MV-4-11 (cell line): ENCODE results near the gene TRAP1.
"Not testable (repeated sequence)": the region's sequence is repeated elsewhere in the genome, so short reads cannot be mapped to it uniquely, and the experiment has no call there.

Experiments used
- DNase-seq: peaks from one replicate; lab custom pipeline; 2025; lab: John Stamatoyannopoulos, UW

Gene TRAP1

DNA sequence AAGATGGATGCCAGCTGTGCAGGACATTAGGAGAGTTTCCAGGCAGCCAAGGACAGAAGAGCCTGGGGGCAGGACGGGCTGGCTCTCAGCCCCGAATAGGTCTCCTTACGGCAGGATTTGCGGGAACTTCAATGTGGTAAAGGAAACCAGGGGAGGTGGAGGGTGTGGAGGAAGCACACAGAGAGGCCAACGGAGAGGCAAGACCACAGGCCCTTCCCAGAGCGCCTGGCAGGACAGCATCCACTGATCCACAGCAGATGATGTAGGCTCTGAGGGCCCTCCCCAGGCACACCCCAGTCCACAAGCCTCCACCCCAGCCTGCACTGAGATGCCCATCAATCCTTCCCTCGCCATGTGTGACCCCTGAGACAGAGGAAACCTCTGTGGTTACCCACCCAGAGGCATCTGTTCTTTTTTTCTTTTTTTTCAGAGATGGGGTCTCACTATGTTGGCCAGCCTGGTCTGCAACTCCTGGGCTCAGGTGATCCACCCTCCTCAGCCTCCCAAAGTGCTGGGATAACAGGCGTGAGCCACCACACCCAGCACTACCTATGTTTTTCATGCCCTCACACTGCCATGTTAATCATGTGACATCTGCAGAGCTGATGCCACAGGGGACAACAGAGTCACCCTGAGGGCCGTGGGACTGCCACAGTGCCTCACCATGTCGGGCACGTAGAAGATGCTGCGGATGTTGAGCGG lies 43.5 kb downstream of the TRAP1 start:
- no peak for DNase-seq

DNA sequence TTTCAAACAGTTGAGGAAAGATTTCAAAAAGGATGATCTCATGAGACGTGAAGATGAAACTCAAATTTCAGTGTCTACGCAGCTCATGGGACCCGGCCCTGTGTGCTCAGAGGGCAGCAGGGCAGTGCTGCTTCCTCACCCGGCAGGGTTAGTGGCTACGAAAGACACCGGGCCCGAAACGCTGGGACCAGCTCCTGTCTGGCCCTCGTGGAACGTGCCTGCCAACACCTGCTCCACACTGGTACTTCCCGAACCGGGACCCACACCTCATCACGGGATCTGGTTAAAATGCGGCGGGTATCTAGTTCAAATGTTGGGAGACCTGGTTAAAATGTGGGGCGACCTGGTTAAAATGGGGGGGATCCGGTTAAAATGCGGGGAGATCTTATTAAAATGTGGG lies 44.1 kb downstream of the TRAP1 start:
- no peak for DNase-seq

DNA sequence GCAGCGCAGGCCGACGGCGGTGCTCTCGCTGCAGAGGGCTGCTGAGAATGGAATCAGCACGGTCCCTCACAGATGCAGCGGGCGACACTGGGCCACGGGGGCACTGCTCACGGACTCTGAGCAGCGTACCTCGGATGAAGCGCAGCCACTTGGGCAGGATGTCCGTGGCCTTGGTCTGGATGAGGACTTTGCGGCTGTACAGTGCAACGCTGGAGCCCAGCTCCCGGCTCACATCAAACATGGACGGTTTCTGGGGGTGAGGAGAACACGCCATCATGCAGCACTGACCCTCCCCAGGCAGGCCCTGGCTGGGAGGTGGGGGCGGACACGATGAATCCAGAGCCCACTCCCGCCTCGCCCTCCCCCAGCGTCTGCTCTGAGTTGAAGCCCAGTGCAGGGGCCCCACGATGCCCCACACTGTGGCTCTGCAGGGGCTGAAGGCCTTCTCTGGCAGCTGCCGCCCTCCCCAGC lies 44.7 kb downstream of the TRAP1 start:
- no peak for DNase-seq

DNA sequence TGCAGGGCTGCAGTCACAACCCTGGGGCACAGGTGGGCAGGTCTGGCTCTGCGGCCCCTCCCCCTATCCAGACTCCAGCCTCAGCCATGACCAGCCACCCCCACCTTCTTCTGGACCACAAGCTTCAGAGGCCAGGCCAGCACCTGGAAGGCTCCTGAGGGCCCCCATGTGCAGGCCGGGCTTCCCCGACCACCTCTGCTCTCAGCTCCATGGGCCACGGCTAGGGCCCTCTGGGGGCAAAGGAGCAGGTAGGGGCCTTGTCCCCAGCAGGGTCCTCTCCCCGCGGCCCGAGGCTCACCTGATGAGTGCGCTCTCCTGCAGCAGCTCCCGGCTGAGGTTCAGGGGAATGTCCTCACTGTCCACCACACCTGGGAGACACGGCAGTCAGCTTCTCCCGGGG lies 45.9 kb downstream of the TRAP1 start:
- DNase-seq = no peak

DNA sequence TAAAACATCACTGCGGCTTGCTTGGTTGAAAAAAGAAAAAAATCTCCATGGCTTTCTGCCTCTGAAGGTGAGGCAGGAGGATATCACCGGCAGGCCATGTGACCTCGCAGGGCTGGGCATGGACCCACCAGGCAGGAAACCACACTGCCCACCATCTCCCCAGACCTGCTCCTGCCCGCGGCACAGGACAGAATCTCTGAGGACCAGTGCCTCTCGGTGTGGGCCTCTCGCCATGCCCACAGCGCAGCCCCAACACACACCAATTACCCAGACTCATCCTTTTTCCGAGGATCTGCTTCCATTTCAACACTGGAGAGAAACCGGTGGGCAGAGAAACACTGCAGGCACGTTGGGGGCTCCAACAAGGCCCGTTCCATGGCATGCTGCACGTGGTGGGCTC lies 46.6 kb downstream of the TRAP1 start:
- DNase-seq = no peak

DNA sequence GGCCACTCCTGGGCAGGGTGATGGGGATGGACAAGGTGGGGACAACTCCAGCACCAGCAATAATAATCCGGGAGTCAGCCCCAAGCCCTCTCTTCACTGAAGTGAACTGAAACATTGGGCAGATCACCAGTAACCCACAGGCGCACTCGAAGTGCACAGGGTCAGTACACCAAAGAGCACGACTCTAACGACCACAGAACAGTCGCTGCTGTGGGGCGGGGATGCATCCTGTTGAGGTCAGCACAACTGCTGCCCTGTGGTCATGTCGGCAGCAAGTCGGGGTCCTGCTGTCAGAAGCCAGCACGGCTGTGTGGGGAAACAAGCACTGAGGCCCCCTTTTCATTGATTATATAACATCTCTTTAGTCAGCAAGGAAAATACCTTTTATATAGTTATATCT lies 48.2 kb downstream of the TRAP1 start:
- no peak for DNase-seq

DNA sequence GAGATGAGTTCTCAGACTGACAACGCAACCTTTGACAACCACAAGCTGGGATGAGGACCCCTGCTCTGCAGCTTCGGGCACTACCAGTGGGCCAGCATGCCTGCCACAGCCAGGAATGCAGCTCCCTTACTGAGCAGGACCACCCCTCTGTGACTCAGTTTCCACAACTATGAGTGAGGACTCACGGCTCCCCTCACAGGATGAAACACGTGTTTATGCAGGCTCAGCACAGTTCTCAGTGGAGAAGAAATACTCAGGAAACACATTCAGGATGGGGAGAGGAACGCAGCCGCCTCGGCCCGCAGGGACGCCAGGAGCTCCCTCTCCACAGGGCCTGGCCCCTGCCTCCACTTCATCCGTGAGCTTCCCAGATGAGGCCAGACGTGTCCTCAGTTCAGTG lies 48.7 kb downstream of the TRAP1 start:
- no peak for DNase-seq

DNA sequence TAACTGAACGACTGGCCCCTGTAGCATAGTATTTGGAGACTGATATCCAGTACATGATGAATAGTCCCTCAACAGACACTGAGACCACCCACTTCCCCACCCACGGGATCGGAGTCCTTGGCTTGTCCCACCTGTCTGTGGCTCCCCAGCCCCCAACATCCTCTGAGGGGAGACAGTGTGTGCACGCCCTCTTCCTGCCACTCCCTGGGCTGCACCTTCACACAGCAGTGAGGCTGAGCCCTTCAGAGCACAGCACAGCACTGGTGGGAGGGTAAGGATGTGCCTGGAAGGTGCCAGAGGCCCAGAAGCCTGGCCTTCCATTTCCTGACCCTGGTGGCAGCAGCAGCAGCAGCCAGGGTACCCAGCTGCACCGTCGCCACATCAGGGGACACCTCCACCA lies 51.8 kb downstream of the TRAP1 start:
- no peak for DNase-seq

DNA sequence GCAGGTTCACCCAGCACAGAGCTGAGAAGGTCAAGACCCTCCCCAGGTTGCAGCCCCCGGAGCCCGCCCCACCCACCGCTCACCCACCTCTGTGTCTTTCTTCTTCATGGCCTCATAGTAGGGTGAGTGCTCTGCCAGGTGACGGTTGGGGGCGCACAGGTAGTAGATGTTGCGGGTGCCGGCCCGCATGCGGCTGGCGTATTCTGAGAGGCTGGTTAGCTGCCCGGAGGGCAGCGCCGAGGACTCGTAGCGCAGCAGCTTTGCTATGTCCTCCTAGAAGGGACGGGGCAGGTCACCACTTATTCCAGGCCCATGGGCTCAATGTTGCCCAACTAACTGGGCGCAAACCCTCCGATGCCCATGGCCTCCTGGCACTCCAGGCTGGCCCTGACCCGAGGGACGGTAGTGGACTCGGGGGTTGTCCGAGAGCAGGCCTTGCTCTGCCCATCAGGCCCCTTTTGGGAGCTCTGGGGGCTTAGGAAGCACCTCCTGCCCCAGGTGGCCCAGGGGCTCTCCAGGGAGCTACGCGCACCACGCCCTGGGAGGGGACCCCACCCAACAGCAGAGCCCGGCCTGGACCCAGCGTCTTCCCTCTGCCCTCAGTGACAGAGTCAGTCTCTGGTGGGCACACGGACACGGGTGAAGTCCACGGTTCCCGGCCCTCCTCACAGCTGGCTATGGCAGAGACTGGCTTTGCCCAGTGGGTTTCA lies 53.0 kb downstream of the TRAP1 start:
- DNase-seq = no peak

DNA sequence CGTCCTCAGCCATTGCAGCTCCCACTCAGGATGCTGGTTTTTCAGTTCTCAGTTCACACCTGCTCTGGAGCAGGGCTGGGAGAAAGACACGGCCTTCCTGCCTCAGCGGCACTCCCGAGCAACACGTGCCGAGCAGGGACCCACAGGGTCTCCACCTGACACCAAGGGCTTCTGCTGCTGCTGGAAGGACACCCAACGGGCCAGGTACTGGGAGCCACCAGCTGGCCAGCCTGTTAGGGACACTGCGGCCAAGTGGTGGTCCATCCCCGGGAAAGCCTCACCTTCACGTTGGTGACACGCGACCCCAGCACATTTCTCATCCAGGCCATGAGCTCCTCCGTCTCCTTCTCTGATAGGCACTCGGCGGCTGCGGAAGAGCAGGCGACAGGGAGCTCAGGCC lies 54.7 kb downstream of the TRAP1 start:
- DNase-seq = no peak

DNA sequence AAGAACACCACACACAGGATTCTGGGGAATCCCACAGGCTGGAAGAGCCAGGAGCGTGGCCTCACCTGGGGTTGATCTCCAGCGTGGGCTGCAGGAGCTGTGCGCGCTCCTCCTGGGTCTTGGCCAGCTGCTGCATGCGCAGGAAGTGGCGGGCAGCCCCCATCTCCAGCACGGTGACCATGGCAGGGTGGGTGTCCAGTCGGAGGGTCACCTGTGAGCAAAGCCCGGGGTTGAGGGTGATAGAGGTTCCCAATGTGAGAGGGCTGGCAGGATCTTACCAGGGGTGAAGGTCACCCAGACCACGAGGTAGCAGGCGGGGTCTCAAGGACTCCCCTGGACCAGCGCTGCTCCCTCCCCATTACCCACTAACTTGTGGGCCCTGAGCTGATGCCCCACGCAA lies 55.4 kb downstream of the TRAP1 start:
- no peak for DNase-seq

DNA sequence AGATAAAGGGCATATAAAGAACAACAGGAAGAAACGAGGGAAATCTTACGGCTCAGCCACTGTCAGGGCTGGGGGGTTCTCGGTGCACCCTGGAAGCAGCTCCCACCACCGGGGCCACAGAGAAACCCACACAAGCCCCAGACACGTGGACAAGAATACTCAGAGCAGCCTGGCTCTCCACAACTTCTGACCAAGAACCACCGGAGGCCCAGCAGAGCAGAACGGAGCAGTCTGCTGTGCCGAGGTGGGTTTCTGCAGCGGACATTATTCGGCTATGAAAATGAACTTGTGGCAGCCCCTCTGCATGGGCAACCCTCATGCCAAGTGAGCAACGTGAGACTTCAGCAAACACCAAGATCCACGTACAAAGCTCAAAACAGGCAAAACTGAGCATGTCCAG lies 56.0 kb downstream of the TRAP1 start:
- no peak for DNase-seq

DNA sequence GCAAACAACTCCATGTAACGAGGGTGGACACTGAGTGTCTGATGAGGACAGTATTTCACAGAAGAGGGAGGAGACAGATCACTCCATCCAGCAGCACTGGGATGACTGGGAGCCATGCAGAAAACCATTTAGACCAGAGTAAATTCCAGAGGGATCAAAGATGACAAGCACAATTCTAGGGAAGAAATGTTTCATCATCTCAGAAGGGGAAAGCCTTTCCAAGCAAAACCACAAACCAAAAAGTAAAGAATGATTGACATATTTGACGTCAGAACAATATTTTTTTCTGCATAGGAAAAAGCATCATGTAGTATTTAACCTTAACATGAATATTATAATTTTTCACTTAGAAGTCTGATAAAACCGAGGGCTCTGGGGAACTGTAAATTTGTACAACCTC lies 58.1 kb downstream of the TRAP1 start:
- DNase-seq = no peak

DNA sequence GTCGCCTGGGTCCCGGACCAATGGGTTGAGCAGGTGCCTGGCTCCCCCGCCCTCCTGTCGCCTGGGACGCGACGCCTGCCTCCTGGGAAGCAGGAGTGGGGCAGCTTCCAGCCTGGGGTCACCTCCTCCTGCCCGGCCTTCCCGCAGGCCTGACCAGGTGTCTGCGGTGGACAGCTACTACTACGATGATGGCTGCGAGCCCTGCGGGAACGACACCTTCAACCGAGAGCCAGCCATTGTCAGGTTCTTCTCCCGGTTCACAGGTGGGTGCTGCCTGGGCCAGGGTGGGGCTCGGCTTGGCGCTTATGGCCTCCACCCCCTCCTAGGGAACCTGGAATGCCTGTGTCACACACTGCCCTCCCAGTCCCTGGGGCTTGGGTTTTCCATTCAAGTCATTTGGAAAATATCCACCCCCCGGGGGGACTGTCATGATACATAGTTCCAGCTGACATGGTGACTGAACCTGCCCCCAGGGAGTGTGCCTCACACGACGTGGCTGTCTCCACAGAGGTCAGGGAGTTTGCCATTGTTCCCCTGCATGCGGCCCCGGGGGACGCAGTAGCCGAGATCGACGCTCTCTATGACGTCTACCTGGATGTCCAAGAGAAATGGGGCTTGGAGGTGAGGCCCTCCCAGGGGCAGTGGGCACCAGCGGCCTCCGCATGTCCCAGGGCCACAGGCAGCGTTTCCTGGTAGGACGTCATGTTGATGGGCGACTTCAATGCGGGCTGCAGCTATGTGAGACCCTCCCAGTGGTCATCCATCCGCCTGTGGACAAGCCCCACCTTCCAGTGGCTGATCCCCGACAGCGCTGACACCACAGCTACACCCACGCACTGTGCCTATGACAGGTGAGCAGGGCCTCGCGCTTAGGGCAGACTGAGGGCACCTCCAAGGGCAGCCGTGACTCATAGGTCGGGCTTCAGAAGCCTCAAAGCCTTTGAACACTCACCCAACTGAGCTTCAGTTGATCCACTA lies 60.5 kb downstream of the TRAP1 start:
- no peak for DNase-seq

DNA sequence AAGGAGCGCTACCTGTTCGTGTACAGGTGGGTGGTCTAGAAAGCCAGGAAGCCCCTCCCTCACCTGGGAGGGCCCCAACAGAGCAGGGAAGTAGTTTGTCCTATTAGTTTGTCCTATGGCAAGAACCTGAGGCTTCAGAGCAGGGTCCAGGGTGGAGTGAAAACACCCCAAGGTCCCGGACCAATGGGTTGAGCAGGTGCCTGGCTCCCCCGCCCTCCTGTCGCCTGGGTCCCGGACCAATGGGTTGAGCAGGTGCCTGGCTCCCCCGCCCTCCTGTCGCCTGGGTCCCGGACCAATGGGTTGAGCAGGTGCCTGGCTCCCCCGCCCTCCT lies 61.2 kb downstream of the TRAP1 start:
- not testable (repeated sequence) for DNase-seq

DNA sequence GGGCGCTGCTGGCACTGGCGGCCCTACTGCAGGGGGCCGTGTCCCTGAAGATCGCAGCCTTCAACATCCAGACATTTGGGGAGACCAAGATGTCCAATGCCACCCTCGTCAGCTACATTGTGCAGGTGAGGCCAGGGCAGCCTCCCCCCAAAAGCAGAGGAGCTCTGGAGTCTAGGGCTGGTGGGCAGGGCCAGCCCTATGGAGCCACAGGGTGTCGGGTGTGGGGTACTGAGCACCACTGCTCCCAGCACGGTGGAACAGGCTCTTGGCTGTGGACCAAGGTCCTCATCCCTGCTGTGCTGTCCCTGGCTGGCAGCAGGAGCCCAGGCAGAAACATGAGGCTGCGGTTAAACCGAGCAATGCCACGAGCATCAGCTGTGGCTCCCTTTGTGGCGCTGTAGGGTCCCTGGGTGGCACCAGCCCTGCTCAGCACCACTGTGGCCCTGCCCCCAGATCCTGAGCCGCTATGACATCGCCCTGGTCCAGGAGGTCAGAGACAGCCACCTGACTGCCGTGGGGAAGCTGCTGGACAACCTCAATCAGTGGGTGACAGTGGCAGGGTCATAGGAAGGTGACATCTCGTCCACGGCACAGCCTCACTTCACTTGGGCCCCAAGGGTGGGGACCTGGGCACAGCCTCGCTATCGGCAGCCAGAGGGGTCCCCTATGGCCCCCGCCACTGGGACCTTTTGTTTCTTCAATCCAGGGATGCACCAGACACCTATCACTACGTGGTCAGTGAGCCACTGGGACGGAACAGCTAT lies 61.7 kb downstream of the TRAP1 start:
- no peak for DNase-seq

DNA sequence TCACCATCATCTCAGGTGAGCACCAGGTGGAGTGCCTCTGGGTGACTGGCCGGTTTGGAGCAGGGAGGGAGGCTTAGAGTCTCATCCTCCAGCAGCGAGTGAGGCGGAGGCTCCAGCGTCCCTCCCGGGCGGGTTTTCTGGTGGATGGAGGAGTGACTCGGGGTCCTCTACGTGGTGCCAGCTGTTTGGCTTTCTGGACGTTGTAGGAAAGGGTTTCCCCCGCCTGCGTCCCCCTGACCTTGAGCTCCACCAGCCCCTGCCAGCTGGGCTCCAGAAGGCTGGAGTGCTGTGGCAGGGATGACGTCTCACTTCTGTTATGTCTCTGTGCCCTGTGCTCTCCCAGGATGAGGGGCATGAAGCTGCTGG lies 62.3 kb downstream of the TRAP1 start:
- DNase-seq = no peak

DNA sequence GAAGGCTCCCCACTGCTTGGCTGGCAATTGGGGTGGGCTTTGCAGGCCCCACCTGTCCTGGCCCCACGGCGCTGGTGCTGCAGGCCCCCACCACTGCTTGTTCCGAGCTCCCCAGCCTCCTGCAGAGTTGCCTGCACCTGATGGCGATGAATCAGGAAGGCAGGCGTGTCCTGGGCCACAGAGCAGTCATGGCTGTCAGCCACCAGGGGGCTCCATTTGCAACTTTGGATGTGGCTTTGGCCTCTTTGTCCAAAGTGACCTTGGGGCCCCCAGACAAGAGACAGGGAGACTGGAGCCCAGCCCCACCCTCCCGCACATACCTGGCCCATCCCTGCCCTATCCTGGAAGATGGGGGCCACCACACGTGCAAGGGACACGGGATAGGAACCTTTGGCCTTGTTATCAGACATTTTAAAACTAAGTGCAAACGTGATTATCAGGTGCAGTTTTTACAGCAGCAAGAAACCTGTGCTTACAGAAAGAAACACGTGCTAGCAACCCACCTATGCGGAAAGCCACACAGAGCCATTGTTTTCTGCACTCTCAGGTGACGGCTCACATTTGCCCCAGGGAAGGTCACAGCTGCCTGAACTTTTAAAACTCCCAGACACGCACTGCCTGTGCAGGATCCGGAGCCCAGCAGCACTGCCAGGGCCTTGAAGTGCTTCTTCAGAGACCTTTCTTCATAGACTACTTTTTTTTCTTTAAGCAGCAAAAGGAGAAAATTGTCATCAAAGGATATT lies 62.9 kb downstream of the TRAP1 start, which contains the start of gene DNASE1:
Gene DNASE1 (plus strand): TSS at position 443 of the 743 bp plus-strand sequence. CDS start 683 bp downstream, outside the sequence.
- peak; percentile 40 for DNase-seq

DNA sequence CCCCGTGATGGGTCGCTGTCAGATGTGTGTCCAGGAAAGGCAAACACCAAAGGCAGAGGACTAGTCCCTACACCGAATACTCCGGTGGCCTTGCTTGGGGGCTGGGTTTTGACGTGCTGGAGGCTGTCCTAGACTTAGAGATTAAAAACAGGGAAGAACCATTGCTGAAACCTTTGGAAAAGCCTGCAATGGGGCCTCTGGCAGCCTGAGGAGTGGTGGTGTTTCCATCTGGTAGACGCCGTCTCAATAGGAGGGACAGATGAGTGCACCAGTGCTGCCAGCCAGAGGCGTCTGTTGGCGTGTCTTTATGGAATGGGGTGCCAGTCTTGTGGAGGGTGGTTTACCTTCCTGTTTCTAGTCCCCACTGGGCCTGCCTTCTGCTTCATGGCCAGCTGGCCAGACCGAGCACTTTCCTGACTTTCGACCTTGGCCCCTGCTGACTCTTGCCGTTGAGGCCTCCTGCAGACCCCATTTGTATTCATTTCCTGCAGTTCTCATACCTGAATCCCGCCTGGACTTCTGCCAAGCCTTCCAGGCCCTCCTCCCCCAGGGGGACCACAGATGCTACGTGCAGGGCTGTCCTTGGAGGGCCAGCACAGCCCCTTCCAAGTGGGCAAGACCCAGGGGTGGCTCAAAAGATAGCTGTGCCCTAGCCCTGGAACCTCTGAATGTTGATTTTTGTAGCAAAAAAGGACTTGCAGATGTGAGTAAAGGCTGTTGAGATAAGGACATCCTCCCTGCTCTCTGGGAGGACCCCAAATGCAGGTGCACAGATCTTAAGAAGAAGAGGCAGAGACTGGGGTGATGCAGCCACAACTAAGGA lies 64.7 kb downstream of the TRAP1 start:
- DNase-seq = no peak
